ENCODE results near the gene HK1.
"Not testable (repeated sequence)": the region's sequence is repeated elsewhere in the genome, so short reads cannot be mapped to it uniquely, and the experiment has no call there.

The HK1 gene

GRCh38 chr10:69254877-69255276 is 23.4 kb upstream of the HK1 start:
- DNase-seq (ENCODE audit: low spot score), result no peak

- DNase-seq (ENCODE audit: low spot score), result no peak
These were observed 18.6 kb upstream of the HK1 start for GRCh38 chr10:69259547-69260243.

DNA sequence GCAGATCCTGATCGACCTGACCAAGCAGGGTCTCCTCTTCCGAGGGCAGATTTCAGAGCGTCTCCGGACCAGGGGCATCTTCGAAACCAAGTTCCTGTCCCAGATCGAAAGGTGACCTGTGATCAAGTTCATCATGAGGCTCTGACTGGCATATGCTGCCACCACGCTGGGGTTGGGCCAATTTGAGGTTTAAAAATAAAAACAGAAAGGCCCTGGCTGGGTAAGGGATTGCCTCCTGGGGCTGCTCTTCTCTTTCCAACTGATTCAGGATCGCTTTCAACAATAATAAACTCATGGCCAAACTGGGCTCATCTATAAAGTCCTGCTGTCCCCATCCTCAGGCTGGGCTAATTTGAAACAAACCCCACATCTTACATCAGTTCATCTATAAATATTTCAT is 17.1 kb upstream of the HK1 start:
- DNase-seq (ENCODE audit: low spot score), result no peak

DNA sequence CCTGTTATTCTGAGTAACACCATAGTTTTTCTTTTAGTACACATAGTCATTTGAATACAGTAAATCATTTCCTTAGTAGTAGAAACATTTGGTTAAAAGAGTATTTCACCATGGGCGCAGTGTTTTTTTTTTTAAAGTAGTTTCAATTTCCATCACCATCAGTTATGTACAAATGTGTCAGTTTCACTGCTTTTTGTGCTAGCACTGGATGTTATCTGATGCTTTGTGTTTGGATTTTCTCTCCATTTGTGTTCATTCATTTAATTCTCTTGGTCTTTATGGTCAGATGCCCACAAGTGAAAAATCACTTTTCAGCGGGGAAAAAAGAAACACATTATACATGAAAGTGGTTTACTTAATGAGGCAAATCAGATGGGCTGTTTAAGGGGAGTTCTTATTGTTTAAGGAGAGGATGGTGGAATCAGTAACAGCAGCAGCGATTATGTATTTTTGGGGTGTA is 16.0 kb upstream of the HK1 start:
- peak; percentile 78 for DNase-seq (ENCODE audit: low spot score)

DNA sequence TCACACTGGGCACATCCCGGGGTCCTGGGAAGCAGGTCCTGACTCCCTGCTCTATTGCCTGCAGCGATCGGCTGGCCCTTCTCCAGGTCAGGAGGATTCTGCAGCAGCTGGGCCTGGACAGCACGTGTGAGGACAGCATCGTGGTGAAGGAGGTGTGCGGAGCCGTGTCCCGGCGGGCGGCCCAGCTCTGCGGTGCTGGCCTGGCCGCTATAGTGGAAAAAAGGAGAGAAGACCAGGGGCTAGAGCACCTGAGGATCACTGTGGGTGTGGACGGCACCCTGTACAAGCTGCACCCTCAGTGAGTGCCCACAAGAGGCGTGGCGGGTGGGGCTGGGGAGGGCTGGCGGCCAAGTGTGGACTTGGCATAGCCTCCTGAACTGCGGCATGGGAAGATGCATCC is 12.8 kb upstream of the HK1 start:
- no peak for DNase-seq (ENCODE audit: low spot score)

GRCh38 chr10:69268761-69269416 is 9.4 kb upstream of the HK1 start:
- DNase-seq (ENCODE audit: low spot score), result no peak

DNA sequence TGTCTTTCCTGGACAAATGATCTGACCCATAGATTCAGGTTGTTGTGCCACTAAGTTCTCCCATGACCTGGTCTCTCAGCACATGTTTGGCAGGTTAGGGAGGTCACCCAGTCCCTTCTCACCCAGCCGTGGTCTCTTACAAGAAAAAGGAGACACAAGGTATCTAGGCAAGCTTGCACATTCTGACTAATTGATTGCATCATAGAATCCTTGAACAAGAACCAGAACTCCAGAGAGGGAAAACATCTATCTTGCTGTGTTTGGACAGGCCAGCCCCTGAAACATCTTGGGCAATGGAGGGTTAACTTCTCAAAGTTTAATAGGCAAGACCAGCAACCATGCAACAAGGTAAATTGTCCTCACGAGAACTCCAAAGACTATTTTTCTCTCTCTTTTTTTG is 8.5 kb upstream of the HK1 start:
- DNase-seq (ENCODE audit: low spot score), result no peak

- DNase-seq (ENCODE audit: low spot score), result no peak
These were observed 7.3 kb upstream of the HK1 start for GRCh38 chr10:69270990-69271389.

- DNase-seq (ENCODE audit: low spot score), result no peak
These were observed 5.7 kb upstream of the HK1 start for GRCh38 chr10:69272624-69273023.

GRCh38 chr10:69275444-69275843 is 2.9 kb upstream of the HK1 start:
- DNase-seq (ENCODE audit: low spot score), result no peak

GRCh38 chr10:69276503-69276902 is 1.8 kb upstream of the HK1 start:
- DNase-seq (ENCODE audit: low spot score), result no peak

- DNase-seq (ENCODE audit: low spot score), result no peak
These were observed 814 bp downstream of the HK1 start for GRCh38 chr10:69279110-69279509.

- DNase-seq (ENCODE audit: low spot score), result no peak
These were observed 3.5 kb downstream of the HK1 start for GRCh38 chr10:69281507-69282413.

DNA sequence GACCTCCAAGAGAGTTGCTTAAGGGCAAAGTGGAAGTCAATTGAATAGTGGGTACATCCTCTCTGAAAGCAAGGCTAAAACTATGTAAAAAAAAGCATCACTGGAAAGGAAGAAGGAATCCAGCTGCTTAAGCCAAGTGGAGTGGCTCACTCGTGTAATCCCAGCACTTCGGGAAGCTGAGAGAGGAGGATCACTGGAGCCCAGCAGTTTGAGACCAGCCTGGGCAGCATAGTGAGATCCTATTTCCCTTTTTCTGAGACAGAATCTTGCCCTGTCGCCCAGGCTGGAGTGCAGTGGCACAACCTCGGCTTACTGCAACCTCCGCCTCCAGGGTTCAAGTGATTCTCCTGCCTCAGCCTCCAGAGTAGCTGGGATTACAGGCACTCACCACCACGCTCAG is 6.1 kb downstream of the HK1 start:
- not testable (repeated sequence) for DNase-seq (ENCODE audit: low spot score)

DNA sequence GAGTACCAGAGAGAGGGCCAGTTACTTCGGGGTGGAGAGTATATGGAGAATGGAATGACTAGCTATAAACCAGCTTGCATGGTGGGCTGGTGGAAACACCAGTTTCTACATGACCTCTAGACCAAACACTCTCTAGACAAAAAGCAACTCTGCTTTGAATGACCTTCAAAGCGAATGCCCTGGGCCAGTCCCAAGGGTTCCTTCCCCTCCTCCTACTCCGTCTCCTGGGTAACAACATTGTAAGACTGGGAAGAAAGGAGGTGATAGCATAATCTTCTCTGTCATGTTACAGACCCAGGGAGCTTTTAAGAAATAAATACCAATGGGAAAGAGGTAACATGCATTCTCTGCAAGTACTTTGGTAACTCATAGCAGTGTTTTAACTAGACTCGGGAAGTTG is 7.4 kb downstream of the HK1 start:
- no peak for DNase-seq (ENCODE audit: low spot score)

DNA sequence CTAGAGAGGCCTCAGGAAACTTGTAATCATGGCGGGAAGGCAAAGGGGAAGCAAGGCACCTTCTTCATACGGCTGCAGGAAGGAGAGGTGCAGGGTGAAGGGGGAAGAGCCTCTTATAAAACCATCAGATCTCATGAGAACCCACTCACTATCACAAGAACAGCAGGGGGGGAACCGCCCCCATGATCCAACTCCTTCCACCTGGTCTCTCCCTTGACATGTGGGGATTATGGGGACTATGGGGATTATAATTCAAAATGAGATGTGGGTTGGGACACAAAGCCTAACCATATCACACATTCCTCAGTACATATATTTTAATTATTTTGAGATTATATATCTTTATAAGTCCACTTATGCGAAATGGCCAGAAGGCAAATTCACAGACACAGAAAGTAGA is 8.9 kb downstream of the HK1 start:
- DNase-seq (ENCODE audit: low spot score), result no peak

- no peak for DNase-seq (ENCODE audit: low spot score)
These were observed 12.7 kb downstream of the HK1 start for GRCh38 chr10:69290993-69291392.

- no peak for DNase-seq (ENCODE audit: low spot score)
These were observed 14.2 kb downstream of the HK1 start for GRCh38 chr10:69292459-69292858.

GRCh38 chr10:69295027-69295636 is 16.8 kb downstream of the HK1 start:
- no peak for DNase-seq (ENCODE audit: low spot score)

GRCh38 chr10:69303632-69304051 is 25.3 kb downstream of the HK1 start:
- no peak for DNase-seq (ENCODE audit: low spot score)

GRCh38 chr10:69306421-69306820 is 28.1 kb downstream of the HK1 start:
- DNase-seq (ENCODE audit: low spot score), result no peak

DNA sequence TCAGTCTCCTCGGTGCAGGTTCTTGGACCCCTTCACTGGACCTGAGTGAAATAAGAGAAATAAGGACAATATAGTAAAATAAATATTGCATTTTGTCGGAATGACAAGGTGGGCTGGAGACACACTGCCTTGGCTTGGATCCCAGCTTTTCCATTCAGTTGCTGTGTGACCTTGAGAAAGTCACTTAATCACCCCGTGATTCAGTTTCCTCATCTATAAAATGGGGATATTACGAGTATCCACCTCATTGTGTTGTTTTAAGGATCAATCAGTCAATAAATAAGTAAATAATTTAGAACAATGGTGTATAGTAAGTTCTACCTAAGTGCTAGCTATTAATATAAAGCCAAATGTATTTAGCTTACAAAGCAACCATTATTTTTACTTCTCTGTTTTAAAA is 29.1 kb downstream of the HK1 start:
- no peak for DNase-seq (ENCODE audit: low spot score)

Measured in activated CD4-positive, alpha-beta T cell treated with anti-CD3 and anti-CD28 coated beads, Interleukin-2, Interleukin-4, amounts not matched to agents 100 ng/mL and 50 ng/mL, durations not matched to agents 16 hours and 8 hours (primary cell).